IMR-90 (cell line): Measurements from ENCODE around the gene NACC1. TPM values are rescaled to one million over a fixed set of nuclear protein-coding genes. Genes with fewer than 3 reads are reported as not detected.

ENCODE experiments used
- ATAC-seq: fragments of 200-7000 bp; cut with Tn5 transposase; 2 replicates; pipeline ENCODE4 v1.9.1; 2020; ENCODE audit warnings: low read depth, mild to moderate bottlenecking, moderate library complexity
- BruUV-seq: library from RNA; stranded (reverse); fragments of 400-500 nt; replicated peaks from 2 replicates; lab custom pipeline; 2021; lab: Mats Ljungman, UMichigan
- CTCF ChIA-PET: fragments of 300-600 bp; formaldehyde crosslinking; extraction: SDS; loops from one replicate; lab custom pipeline; 2021; ENCODE audit warnings: antibody characterized with exemption; lab: Yijun Ruan, JAX
- POLR2A ChIA-PET: fragments of 300-600 bp; sonication (Branson Sonifier 250); formaldehyde crosslinking; loops from one replicate; lab custom pipeline; 2022; ENCODE audit warnings: antibody characterized with exemption; ENCODE audit not compliant: unreplicated experiment; lab: Charles Lee
- DNase-seq: peaks from one replicate; pipeline ENCODE4 v3.0.0; 2013
- H2AFZ ChIP-seq: replicated peaks from 2 replicates; pipeline ENCODE3; 2013; ENCODE audit warnings: low read length, mild to moderate bottlenecking; ENCODE audit not compliant: poor library complexity
- H2AK5ac ChIP-seq: 2 replicates; pipeline ENCODE4 v1.6.1; 2013; ENCODE audit warnings: low read depth, low read length, inconsistent platforms
- H2AK9ac ChIP-seq: replicated peaks from 2 replicates; pipeline ENCODE3; 2013; ENCODE audit warnings: mild to moderate bottlenecking, low read depth, low read length, moderate library complexity; ENCODE audit not compliant: poor library complexity
- H2BK120ac ChIP-seq: 2 replicates; pipeline ENCODE4 v1.6.1; 2013; ENCODE audit warnings: low read depth, low read length, inconsistent platforms
- H2BK15ac ChIP-seq: 3 replicates; pipeline ENCODE4 v1.6.1; 2013; ENCODE audit warnings: low read depth, low read length, inconsistent platforms
- H2BK20ac ChIP-seq: 2 replicates; pipeline ENCODE4 v1.6.1; 2013; ENCODE audit warnings: low read depth, mild to moderate bottlenecking, inconsistent platforms, low read length, moderate library complexity
- H2BK5ac ChIP-seq: 2 replicates; pipeline ENCODE4 v1.6.1; 2013; ENCODE audit warnings: mild to moderate bottlenecking, low read depth, low read length, inconsistent platforms; ENCODE audit not compliant: poor library complexity, severe bottlenecking
- H3K14ac ChIP-seq: replicated peaks from 2 replicates; pipeline ENCODE4 v1.6.1; 2013; ENCODE audit warnings: low read depth, low read length, inconsistent platforms
- H3K18ac ChIP-seq: 2 replicates; pipeline ENCODE4 v1.6.1; 2013; ENCODE audit warnings: low read depth, low read length, control low read depth
- H3K23ac ChIP-seq: 2 replicates; pipeline ENCODE4 v1.6.1; 2013; ENCODE audit warnings: low read depth, low read length, inconsistent platforms
- H3K27ac ChIP-seq: 2 replicates; pipeline ENCODE4 v1.5.1; 2013; ENCODE audit warnings: mild to moderate bottlenecking, control low read depth, low read length; ENCODE audit not compliant: insufficient read depth
- H3K27me3 ChIP-seq: 2 replicates; pipeline ENCODE4 v1.6.1; 2013; ENCODE audit warnings: low read length; ENCODE audit not compliant: control insufficient read depth, insufficient read depth
- H3K36me3 ChIP-seq: 2 replicates; pipeline ENCODE4 v1.6.1; 2013; ENCODE audit warnings: low read length, mixed read lengths; ENCODE audit not compliant: control insufficient read depth, insufficient read depth
- H3K4ac ChIP-seq: 2 replicates; pipeline ENCODE4 v1.6.1; 2013; ENCODE audit warnings: low read depth, low read length, inconsistent platforms
- H3K4me1 ChIP-seq: 2 replicates; pipeline ENCODE4 v1.6.1; 2013; ENCODE audit warnings: low read length, mixed read lengths; ENCODE audit not compliant: control insufficient read depth, insufficient read depth
- H3K4me2 ChIP-seq: 2 replicates; pipeline ENCODE4 v1.6.1; 2013; ENCODE audit warnings: low read depth, mild to moderate bottlenecking, control low read depth, low read length, moderate library complexity
- H3K4me3 ChIP-seq: 2 replicates; pipeline ENCODE4 v1.5.1; 2013; ENCODE audit warnings: low read depth, mild to moderate bottlenecking, control low read depth, low read length, moderate library complexity; ENCODE audit not compliant: insufficient read depth
- H3K56ac ChIP-seq: 2 replicates; pipeline ENCODE4 v1.6.1; 2013; ENCODE audit warnings: low read length, inconsistent platforms; ENCODE audit not compliant: insufficient read depth; ENCODE audit errors: extremely low read depth
- H3K79me1 ChIP-seq, 2 experiments: 2 replicates each; pipeline ENCODE4 v1.6.1; 2013; ENCODE audit warnings: low read length in 2 of 2, inconsistent platforms in 1 of 2, low read depth in 1 of 2
- H3K9ac ChIP-seq: 2 replicates; pipeline ENCODE4 v1.6.1; 2013; ENCODE audit warnings: low read depth, low read length, control low read depth
- H3K9me1 ChIP-seq: 2 replicates; pipeline ENCODE4 v1.6.1; 2013; ENCODE audit warnings: low read length, inconsistent platforms; ENCODE audit not compliant: insufficient read depth
- H3K9me3 ChIP-seq: 2 replicates; pipeline ENCODE4 v1.6.1; 2013; ENCODE audit warnings: low read length; ENCODE audit not compliant: control insufficient read depth, insufficient read depth
- H4K20me1 ChIP-seq: 2 replicates; pipeline ENCODE4 v1.6.1; 2013; ENCODE audit warnings: low read length, inconsistent platforms; ENCODE audit not compliant: insufficient read depth
- H4K5ac ChIP-seq: 2 replicates; pipeline ENCODE4 v1.6.1; 2013; ENCODE audit warnings: mild to moderate bottlenecking, low read depth, low read length, control low read depth
- H4K8ac ChIP-seq, 2 experiments: 2 replicates each; pipeline ENCODE4 v1.6.1; 2013; ENCODE audit warnings: low read depth in 2 of 2, low read length in 2 of 2, control low read depth in 1 of 2, inconsistent platforms in 1 of 2
- H4K91ac ChIP-seq: 2 replicates; pipeline ENCODE4 v1.6.1; 2013; ENCODE audit warnings: low read depth, low read length, inconsistent platforms; ENCODE audit not compliant: insufficient read depth
- BHLHE40 ChIP-seq: fragments of 150-350 bp; IDR thresholded peaks from 2 replicates; pipeline ENCODE4 v1.6.1; 2016; ENCODE audit warnings: mild to moderate bottlenecking, low read depth, low read length
- CEBPB ChIP-seq: IDR thresholded peaks from 2 replicates; pipeline ENCODE4 v1.6.1; 2012; ENCODE audit warnings: low read depth, low read length, improper control_type of control experiment
- CHD1 ChIP-seq: IDR thresholded peaks from 2 replicates; pipeline ENCODE4 v1.6.1; 2012; ENCODE audit warnings: low read depth, low read length, improper control_type of control experiment
- CTCF ChIP-seq: conservative IDR thresholded peaks from 2 replicates; pipeline ENCODE4 v1.5.1; 2012; ENCODE audit warnings: mild to moderate bottlenecking, low read depth, low read length, improper control_type of control experiment
- ELK1 ChIP-seq: fragments of 150-350 bp; IDR thresholded peaks from 2 replicates; pipeline ENCODE4 v1.6.1; 2016; ENCODE audit warnings: low read depth, mild to moderate bottlenecking, low read length, moderate library complexity, borderline replicate concordance
- FOS ChIP-seq: fragments of 150-350 bp; IDR thresholded peaks from 2 replicates; pipeline ENCODE4 v1.6.1; 2016; ENCODE audit warnings: low read depth, low read length
- MAFK ChIP-seq: IDR thresholded peaks from 2 replicates; pipeline ENCODE4 v1.6.1; 2012; ENCODE audit warnings: low read depth, low read length, improper control_type of control experiment
- MAZ ChIP-seq: IDR thresholded peaks from 2 replicates; pipeline ENCODE4 v1.6.1; 2012; ENCODE audit warnings: low read depth, mild to moderate bottlenecking, low read length, improper control_type of control experiment, moderate library complexity, borderline replicate concordance
- MXI1 ChIP-seq: IDR thresholded peaks from 2 replicates; pipeline ENCODE4 v1.6.1; 2012; ENCODE audit warnings: low read depth, mild to moderate bottlenecking, low read length, moderate library complexity, borderline replicate concordance
- POLR2A ChIP-seq: IDR thresholded peaks from 2 replicates; pipeline ENCODE4 v1.6.1; 2012; ENCODE audit warnings: mild to moderate bottlenecking, low read depth, low read length
- RAD21 ChIP-seq: IDR thresholded peaks from 2 replicates; pipeline ENCODE4 v1.6.1; 2012; ENCODE audit warnings: low read length, improper control_type of control experiment
- RCOR1 ChIP-seq: IDR thresholded peaks from 2 replicates; pipeline ENCODE4 v1.6.1; 2012; ENCODE audit warnings: mild to moderate bottlenecking, low read length, improper control_type of control experiment; ENCODE audit not compliant: insufficient replicate concordance
- RFX5 ChIP-seq: IDR thresholded peaks from 2 replicates; pipeline ENCODE4 v1.8.0; 2012; ENCODE audit warnings: low read depth, mild to moderate bottlenecking, low read length, moderate library complexity
- USF2 ChIP-seq: fragments of 150-350 bp; IDR thresholded peaks from 2 replicates; pipeline ENCODE4 v1.6.1; 2017; ENCODE audit warnings: mild to moderate bottlenecking, antibody characterized with exemption, low read length, low read depth
- WGBS, 2 experiments: methylation state at CpG; one replicate each; pipeline versions ENCODE4 v1.1.5 to v1.1.7; 2013; ENCODE audit warnings: missing lambda C conversion rate in 2 of 2; ENCODE audit not compliant: insufficient read length in 1 of 2; ENCODE audit errors: extremely low coverage in 2 of 2; 5-methylcytosine and 5-hydroxymethylcytosine counted together
- dilution Hi-C: fragments of 300-500 bp; cut with HindIII; formaldehyde crosslinking; loops from one replicate; pipeline ENCODE4 v1.14.3; 2018; ENCODE audit warnings: low sequenced_read_pairs; ENCODE audit not compliant: unreplicated experiment
- in situ Hi-C: fragments of 300-500 bp; cut with MboI; formaldehyde crosslinking; loops from 3 replicates; pipeline ENCODE4 v1.14.3; 2019; ENCODE audit warnings: low sequenced_read_pairs, inconsistent platforms, mixed read lengths
- intact Hi-C: fragments of 100-400 bp; cut with micrococcal nuclease; formaldehyde crosslinking; loops from 2 replicates; pipeline ENCODE4 v1.10.0; 2022
- polyA plus RNA-seq, 3 experiments: library from polyadenylated mRNA; depleted of rRNA; stranded (reverse); fragments of >200 nt; gene quantifications; 2 replicates each; pipeline ENCODE4 v1.2.3, GENCODE V29; 2012; ENCODE audit warnings: low replicate concordance in 1 of 3
- total RNA-seq: library from RNA; depleted of rRNA; stranded (reverse); fragments of >200 nt; gene quantifications from 2 replicates; pipeline ENCODE4 v1.2.3, GENCODE V29; 2012

The NACC1 gene
- total and polyA plus RNA-seq, 2 of the 4 experiments (the other 2 are of a cell fraction): 42.5 to 181 TPM

- Histone ChIP-seq H2AK5ac (peak within 1 kb of the TSS; percentile 59; the same call in 1 of the 2 replicates), H2BK120ac (0 out of 2 replicates have a peak within 1 kb of the TSS, but pooled peaks have one; percentile 37), H4K20me1 (no peaks in the 10 kb centered on the region; the same call in 1 of the 2 replicates), H3K4me1 (peaks cover 12% of the 10 kb centered on the region), H2AFZ (peak within 1 kb of the TSS; percentile 81), H3K4ac (peak within 1 kb of the TSS; percentile 66), H2BK15ac (no peak within 1 kb of the TSS), H3K18ac (no peak within 1 kb of the TSS), H3K4me3 (no peak within 1 kb of the TSS), H3K23ac (peak within 1 kb of the TSS; percentile 61), H3K27me3 (no peaks in the 10 kb centered on the region), H2BK20ac (no peak within 1 kb of the TSS), H3K27ac (peak within 1 kb of the TSS; percentile 45; the same call in 1 of the 2 replicates), H3K36me3 (peaks cover 14% of the 10 kb centered on the region), H4K5ac (peak within 1 kb of the TSS; percentile 18), H4K91ac (no peak within 1 kb of the TSS; the same call in 1 of the 2 replicates), H3K14ac (no peak within 1 kb of the TSS), H2BK5ac (no peak within 1 kb of the TSS), H2AK9ac (peak within 1 kb of the TSS; percentile 71), H3K4me2 (peak within 1 kb of the TSS; percentile 20), H3K79me1 (peaks cover 0 to 17% of the 10 kb centered on the region in 2 experiments; a peak in 1 of 4 replicates), H3K9me3 (no peaks in the 10 kb centered on the region), H3K9me1 (0 out of 2 replicates have a peak, but pooled peaks cover 4% of the 10 kb centered on the region), H3K56ac (no peak within 1 kb of the TSS), H4K8ac (peak within 1 kb of the TSS; percentile 6 to 31; a peak in 2 of 4 replicates), H3K9ac (peak within 1 kb of the TSS; percentile 39)
- no peak for TF ChIP-seq USF2
- no peak for TF ChIP-seq MAFK
- TF ChIP-seq FOS: no peak
- TF ChIP-seq MXI1: no peak
- TF ChIP-seq CEBPB: no peak
- TF ChIP-seq RAD21: no peak
- TF ChIP-seq BHLHE40: no peak
- TF ChIP-seq POLR2A: no peak
- TF ChIP-seq CTCF: no peak
- no peak for TF ChIP-seq RCOR1
- TF ChIP-seq MAZ: no peak
- TF ChIP-seq CHD1: no peak
- no peak for TF ChIP-seq ELK1
- no peak for TF ChIP-seq RFX5
- in situ Hi-C loops: no loop called here
- no TSS peak for BruUV-seq
- DNase-seq: no peak
- dilution Hi-C loops: no loop called here
- peak; percentile 70 for ATAC-seq
- 14% methylated on average over 22 of the region's 47 CpGs; no CpG with 5 or more reads in 1 of the 2 experiments for WGBS, 2 experiments
- intact Hi-C loops: no loop called here
- ChIA-PET POLR2A (no interaction called here), CTCF (no interaction called here)
Observed at GRCh38 chr19:13102666-13103580, 15.1 kb upstream of the NACC1 start, which contains the start of gene LYL1. LYL1 (minus strand) TSS chr19:13102858; CDS start chr19:13101171, 1,687 bp downstream.
